Muscle of back (tissue), 11 donors: ENCODE results near the gene PLCXD1. TPM values are rescaled to one million over a fixed set of nuclear protein-coding genes. Genes with fewer than 3 reads are reported as not detected.
A peak's percentile ranks its signal among the peaks of the same experiment; 100 is the strongest.
"Not testable (repeated sequence)": the region's sequence is repeated elsewhere in the genome, so short reads cannot be mapped to it uniquely, and the experiment has no call there.

Experiments
- DNase-seq, 3 donors: peaks; one replicate each; pipeline versions ENCODE4 v3.0.0 to v3.0.0-alpha.2; 2013
- polyA plus RNA-seq, 10 donors: library from polyadenylated mRNA; unstranded; fragments of 120-200 nt; gene quantifications; one replicate each; pipeline ENCODE4 v1.2.1, GENCODE V29; 2013; ENCODE audit not compliant: insufficient read length in 10 of 10

PLCXD1 gene
- polyA plus RNA-seq, 10 donors: 10.7 to 25.5 (median 13.7) TPM

DNA sequence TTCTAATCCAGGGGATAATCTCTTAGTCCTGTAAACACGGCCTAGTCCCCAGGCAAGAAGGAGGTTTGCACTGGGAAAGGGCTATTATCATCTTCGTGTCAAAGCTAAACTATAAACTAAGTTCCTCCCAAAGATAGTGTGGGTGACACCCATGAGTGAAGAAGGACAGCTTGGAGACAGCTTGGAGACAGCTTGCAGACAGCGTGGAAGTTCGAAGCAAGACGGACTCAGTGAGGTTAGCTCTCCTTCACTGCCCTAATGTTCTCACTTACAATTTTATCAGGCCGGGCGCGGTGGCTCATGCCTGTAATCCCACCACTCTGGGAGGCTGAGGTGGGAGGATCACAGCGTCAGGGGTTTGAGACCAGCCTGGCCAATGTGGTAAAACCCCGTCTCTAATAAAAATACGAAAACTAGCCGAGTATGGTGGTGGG lies 19.2 kb upstream of the PLCXD1 start:
- DNase-seq: no peak

DNA sequence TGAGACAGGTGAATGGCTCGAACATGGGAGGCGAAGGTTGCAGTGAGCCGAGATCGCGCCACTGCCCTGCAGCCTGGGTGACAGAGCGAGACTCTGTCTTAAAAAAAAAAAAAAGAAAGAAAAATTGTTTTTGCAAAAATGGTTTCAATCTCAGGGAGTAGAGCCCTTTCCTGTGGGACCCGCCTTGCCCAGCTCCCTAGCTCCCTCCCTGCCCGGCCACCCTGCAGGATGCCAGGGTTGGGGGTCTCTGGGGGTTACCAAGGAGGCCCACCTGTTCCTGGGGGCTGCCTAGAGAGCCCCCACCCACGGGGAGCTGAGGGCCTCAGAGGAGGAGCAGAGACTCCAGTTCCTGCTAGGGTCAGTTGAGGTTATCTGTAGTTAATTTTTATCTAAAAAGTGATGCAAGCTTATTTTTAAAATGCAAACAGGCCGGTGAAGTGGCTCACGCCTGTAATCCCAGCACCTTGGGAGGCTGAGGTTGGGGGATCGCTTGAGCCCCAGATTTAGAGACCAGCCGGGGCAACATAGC lies 18.7 kb upstream of the PLCXD1 start:
- no peak for DNase-seq

DNA sequence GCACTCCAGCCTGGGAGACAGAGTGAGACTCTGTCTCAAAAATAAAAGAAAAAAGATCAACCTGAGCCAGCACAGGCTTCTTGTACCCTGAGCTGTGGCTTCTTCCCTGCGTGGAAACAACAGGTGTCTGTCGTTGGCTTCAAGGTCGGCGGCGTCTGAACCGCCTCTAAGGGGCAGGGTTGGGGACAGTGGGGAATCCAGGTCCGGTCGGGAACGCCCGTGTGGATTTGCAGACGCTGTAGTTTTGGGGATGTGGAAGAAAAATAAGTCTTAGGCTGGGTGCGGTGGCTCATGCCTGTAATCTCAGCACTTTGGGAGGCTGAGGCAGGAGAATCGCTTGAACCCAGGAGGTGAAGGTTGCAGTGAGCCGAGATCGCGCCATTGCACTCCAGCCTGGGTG lies 17.2 kb upstream of the PLCXD1 start:
- not testable (repeated sequence) for DNase-seq

DNA sequence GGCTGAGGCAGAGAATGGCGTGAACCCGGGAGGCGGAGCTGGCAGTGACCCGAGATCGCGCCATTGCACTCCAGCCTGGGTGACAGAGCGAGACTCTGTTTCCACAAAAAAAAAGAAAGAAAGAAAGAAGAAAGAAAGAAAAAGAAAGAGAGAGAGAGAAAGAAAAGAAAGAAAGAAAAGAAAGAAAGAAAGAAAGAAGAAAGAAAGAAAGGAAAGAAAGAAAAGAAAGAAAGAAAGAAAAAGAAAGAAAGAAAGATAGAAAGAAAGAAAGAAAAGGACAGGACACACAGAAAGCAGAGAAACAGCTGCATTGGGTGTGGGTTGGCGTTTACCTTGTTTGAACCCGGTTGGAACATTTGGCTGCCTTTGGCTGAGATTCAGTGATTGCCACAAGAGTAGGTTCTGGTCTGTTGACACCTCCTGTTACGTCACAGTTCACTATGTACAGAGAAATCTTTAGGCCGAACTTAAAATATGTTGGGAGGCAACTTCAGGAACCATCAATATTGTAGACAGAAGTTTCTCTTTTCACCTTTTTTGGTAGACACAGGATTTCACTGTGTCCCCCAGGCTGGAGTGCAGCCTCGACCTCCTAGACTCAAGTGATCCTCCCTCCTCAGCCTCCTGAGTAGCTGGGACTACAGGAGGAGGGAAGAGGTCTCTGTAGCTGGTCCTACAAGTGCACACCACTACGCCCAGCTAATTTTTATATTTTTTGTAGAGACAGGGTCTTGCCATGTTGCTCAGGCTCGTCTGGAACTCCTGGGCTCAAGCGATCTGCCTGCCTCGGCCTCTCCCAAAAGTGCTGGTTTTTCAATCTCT lies 16.3 kb upstream of the PLCXD1 start:
- no peak for DNase-seq

DNA sequence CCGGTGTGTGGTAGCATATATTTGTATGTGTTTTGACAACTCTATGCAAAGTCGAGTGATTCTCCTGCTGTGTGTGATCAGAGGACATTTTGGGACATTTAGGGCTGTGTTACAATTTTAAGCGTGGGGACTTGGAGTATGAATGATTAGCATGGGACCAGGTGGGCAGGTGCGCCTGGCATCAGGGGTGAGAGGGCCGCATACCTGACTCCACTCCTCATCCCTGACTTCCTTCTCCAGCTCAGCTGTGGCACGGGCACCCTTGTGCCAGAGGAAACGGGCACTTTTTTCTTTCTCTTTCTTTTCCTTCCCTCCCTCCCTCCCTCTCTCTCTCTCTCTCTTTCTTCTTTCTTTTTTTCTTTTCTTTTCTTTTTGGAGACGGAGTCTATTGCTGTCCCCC lies 15.7 kb upstream of the PLCXD1 start:
- no peak for DNase-seq

DNA sequence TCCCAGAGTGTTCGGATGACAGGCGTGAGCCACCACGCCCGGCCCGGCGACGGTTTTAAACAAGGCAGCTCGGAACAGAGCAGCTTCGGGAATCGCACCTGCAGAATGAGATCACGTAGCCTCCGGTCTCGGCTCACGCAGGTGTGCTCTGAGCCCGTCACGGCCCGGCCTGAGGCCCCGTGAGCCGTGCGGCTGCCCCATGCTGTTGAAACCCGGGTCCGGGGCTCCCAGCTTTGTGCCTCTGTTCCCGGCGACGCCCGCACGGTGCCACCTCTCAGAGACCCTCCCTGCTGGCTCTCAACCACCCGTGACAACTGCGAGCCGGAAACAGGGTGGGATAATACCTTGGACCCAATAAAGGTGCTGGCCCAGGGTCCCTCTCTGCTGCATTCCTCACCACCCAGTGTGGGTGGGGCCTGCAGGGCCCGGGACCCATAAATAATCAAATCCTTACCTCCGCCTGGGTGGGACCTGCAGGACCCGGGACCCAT lies 13.4 kb upstream of the PLCXD1 start:
- DNase-seq: no peak

DNA sequence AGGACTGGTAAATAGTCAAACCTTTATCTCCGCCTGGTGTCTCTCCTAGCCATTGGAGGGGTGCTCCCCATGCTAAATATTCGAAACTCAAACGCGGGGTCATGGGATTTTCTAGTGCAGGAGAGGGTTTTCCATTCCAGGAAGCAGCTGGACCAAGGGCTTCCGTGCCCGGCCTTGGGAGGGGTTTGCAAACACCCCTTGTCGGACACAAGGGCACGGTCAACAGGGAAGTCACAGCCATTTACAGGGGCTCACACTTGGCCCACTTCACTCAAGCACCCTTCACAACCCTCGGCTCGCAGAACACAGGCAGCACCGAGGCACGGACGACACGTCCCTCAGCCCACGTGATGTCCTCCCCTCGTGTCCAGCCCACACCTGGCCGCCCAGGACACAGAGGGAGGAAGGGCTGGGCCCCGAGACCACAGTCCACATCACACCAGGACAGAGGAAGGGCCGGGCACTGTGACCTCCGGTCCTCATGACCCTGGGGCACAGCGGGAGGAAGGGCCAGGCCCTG lies 10.3 kb upstream of the PLCXD1 start:
- DNase-seq: no peak

- peak in 2 of 3 donors; percentile 19 to 73 for DNase-seq
Measured at GRCh38 chrX:274904-275475, 6.2 kb upstream of the PLCXD1 start.

DNA sequence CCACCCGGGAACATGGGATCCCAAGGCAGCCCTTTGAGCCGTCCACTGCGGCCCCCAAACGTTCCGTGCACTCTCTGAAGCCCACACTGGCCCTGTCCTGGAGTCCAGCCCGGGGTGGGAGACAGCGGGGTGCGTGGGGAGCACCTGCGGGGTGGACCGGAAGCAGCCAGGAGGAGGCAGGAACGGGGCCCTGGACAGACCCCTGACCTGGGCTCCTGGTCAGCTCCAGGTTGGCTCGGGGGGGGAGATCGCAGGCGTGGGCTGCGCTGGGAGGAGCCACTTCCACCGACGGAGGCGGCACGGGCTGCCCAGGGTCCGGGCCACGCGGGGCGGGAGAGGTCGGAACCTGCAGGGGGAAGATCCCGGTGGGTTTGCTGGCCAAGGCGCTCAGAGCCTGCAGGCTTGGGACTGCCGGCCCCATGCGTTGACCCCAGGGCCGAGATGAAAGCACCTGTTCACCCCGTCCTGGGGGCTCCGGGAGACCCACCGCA lies 5.7 kb upstream of the PLCXD1 start:
- DNase-seq: no peak

- DNase-seq: peak; percentile 42 to 80 (median 63)
Measured at GRCh38 chrX:275967-276580, 5.1 kb upstream of the PLCXD1 start.

- DNase-seq: peak in 2 of 3 donors; percentile 20 to 63
Measured at GRCh38 chrX:276581-277201, 4.5 kb upstream of the PLCXD1 start.

- DNase-seq: not testable (repeated sequence)
Measured at GRCh38 chrX:279757-280604, 1.2 kb upstream of the PLCXD1 start.

- DNase-seq: not testable (repeated sequence)
Measured at GRCh38 chrX:280722-281121, 459 bp upstream of the PLCXD1 start.

GRCh38 chrX:282000-282681 lies 960 bp downstream of the PLCXD1 start:
- not testable (repeated sequence) for DNase-seq

DNA sequence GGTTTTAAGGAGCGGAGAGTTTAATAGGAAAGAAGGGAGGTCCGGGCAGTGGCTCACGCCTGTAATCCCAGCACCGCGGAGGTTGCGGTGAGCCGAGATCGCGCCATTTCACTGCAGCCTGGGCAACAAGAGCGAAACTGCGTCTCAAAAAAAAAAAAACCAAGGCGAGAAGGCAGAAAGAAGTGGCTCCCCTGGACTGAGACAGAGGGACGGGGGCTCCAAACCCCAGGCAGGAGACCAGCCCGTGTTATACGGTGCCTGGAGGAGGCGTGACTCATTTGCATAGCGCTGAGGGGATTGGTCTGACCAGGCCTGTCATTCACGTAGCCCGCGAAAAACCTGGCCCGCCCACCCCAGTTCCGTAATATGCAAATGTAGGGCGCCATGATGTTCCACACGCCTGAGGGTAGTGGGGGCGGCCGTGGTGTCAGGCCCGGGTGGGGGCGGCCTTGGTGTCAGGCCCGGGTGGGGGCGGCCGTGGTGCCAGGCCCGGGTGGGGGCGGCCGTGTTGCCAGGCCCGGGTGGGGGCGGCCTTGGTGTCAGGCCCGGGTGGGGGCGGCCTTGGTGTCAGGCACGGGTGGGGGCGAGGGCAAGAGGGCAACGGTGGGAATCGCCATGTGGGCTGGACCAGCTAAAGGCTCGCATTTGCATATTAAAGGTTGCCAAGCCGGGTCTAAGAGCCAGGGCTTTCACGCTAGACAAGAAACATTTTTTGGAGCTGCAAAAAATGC lies 2.1 kb downstream of the PLCXD1 start:
- peak; percentile 90 to 96 (median 94) for DNase-seq

DNA sequence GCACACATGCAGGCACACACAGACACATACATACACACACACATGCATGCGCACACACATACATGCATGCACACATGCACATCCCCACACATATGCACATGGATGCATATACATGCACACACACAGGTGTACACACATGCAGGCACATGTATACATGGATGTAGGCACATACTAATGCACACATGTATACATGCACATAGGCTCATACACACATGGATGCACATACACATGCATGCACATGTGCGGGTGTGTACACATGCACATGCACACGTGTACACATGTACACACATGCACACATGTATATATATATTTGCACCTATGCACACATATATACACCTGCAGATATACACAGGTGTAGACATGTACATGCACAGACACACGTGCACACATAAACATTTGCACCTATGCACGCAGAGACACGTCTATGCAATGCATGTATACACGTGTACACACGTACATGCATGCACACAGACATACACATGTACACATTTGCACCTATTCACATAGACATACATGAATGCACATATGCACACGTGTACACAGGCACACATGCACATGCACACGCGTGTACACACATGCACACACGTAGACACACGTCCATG lies 4.0 kb downstream of the PLCXD1 start:
- no peak for DNase-seq

- no peak for DNase-seq
Measured at GRCh38 chrX:287670-288069, 6.5 kb downstream of the PLCXD1 start.

GRCh38 chrX:288561-288991 lies 7.4 kb downstream of the PLCXD1 start:
- no peak for DNase-seq
